A549 treated with CpdA at 1 μM for 4 hours (cell line): ENCODE data around the gene COIL. TPM values are rescaled to one million over a fixed set of nuclear protein-coding genes. Genes with fewer than 3 reads are reported as not detected.

ENCODE experiments used
- total RNA-seq: library from RNA; stranded (reverse); fragments of 200-300 nt; extraction: Qiagen RNA extraction; gene quantifications from 5 replicates; pipeline ENCODE4 v1.2.3, GENCODE V29; 2022; ENCODE audit warnings: low read depth

COIL gene, protein sequence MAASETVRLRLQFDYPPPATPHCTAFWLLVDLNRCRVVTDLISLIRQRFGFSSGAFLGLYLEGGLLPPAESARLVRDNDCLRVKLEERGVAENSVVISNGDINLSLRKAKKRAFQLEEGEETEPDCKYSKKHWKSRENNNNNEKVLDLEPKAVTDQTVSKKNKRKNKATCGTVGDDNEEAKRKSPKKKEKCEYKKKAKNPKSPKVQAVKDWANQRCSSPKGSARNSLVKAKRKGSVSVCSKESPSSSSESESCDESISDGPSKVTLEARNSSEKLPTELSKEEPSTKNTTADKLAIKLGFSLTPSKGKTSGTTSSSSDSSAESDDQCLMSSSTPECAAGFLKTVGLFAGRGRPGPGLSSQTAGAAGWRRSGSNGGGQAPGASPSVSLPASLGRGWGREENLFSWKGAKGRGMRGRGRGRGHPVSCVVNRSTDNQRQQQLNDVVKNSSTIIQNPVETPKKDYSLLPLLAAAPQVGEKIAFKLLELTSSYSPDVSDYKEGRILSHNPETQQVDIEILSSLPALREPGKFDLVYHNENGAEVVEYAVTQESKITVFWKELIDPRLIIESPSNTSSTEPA
- 17.5 to 22.7 TPM (median 17.8 TPM) in 5 replicates for total RNA-seq

DNA sequence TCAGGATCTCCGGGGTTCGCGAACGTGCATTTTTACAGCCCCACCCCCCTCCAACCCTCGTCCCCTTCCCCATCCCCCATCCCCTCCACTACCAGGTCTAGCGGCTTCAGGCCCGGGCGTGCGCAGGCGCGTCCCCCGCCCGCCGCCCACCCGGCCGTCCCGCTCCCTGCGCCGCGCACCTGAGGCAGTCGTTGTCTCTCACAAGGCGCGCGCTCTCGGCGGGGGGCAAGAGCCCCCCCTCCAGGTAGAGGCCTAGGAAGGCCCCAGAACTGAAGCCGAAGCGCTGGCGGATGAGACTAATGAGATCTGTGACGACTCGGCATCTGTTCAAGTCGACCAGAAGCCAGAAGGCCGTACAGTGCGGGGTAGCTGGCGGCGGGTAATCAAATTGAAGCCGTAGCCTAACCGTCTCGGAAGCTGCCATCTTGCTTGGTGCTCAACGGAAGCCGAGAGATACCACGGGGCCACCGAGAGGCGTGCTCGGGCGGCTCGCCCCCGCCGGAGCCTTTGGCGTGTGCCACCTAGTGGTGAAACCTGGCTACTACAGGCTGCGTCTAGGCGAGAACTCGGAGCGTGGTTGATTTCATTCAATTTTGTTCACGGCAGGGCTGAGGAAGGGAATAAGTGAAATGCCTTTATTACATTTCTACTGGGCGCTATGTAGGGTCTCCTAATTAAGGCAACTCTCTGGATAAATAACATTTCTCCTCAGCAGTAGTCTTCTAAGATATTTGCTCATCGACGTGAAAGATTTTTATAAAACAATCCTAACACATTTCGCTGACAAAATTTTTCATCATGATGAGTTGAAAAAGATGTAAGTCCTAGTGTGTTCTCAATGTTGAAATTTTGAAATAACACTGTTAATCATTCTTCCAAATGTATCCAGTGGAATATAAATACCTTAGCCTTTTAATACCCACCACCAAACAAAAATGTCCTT, at the start of gene COIL:
Gene COIL, minus strand, starts transcription at position 455 of the 943 bp plus-strand sequence. Its CDS starts 31 bp downstream, at position 424.

DNA sequence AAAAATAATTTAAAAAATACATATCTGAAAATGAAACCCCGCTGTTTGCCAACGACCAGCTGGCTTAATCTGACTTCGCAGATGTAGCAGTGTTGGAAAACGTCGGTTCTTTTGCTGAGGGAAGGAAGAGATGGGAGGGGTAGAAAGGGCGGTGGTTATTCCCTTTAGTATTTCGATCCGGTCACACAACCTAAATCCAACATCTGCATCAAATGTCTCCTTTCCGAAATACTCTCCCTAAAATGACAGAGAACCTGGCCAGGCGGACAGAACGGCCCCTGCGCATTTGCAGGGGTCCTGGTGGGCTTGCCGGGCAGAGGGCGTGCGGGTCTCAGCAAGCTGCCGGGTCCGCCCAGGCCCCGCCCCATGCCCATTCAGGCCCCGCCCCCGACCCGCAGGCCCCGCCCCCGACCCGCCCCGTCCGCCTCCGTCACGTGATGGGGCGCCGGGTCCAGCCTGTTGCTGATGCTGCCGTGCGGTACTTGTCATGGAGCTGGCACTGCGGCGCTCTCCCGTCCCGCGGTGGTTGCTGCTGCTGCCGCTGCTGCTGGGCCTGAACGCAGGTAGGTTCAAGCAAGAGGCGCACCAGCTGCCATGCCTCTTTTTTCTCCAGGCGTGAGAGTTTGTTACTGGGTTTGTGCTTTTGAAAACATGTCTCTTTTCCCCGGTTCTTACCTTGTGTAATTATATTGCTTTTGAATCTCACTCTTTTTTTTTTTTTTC, 17.0 kb upstream of the COIL start, which contains the start of gene SCPEP1:
Gene SCPEP1, plus strand, starts transcription at position 459 of the 723 bp plus-strand sequence. Its CDS starts 29 bp downstream, at position 488.

DNA sequence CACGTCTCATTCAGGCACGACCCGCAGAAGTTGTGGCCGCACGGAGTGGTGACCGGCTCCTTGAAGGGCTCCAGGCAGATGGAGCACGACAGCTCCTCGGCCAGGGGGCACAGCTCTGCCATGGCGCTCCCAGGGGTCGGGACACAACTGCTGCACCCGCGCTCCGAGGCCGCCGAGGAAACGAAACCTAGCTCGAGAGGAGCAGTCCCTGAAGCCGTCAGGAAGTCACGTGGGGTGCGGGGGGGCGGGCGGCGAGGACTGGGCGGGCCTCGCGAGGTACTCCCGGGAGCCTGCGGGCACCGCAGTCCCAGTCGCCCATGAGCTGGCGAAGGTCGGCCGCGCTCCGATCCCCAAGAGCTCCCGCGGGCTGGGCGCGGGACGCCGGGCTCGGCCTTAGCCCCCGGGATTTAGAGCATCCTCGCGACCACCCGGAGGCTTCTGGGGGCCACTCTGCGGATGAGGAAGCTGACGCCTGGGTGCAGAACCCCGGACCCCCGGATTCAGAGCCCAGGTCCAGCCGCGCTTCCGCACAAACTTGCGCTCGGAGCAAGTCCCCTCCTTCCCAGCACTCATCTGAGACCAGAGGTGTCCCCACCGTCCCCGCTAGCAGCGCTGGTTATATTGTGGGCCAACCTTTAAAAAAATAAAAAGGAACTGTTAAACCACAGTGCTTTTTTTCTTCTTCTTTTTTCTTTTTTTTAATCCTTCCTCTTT, 46.8 kb downstream of the COIL start, which contains the start of gene TRIM25:
Gene TRIM25, minus strand, starts transcription at position 183 of the 714 bp plus-strand sequence. Its CDS starts 61 bp downstream, at position 122.

Other genes starting within 250 kb of the COIL start
- 1.7 to 2.6 TPM (median 2.4 TPM) in 5 replicates for gene C17orf67, start 127.1 kb downstream of the COIL start, total RNA-seq
- 3.3 to 4.6 TPM (median 4.2 TPM) in 5 replicates for gene DGKE, start 126.9 kb downstream of the COIL start, total RNA-seq
- gene TRIM25, start 47.0 kb downstream of the COIL start, total RNA-seq, result 59.7 to 77.3 TPM (median 65.5 TPM) in 5 replicates
- 40.1 to 48.3 TPM (median 43.0 TPM) in 5 replicates for gene SCPEP1, start 17.1 kb upstream of the COIL start, total RNA-seq
- 51.7 to 59.7 TPM (median 55.0 TPM) in 5 replicates for gene AKAP1, start 124.2 kb upstream of the COIL start, total RNA-seq